G401 (cell line): Measurements from ENCODE around the gene DMWD. TPM values are rescaled to one million over a fixed set of nuclear protein-coding genes. Genes with fewer than 3 reads are reported as not detected.

Source experiments
- DNase-seq: peaks from one replicate; pipeline ENCODE4 v3.0.0-alpha.2; 2015; ENCODE audit warnings: low spot score
- in situ Hi-C: cut with HindIII; loops from 2 replicates; pipeline ENCODE4 v1.10.0; 2016; ENCODE audit warnings: low sequenced_read_pairs, mixed read lengths
- total RNA-seq: library from RNA; depleted of rRNA; stranded (reverse); fragments of >200 nt; shearing (Covaris generic); gene quantifications from 2 replicates; pipeline ENCODE4 v1.2.3, GENCODE V29; 2014; rRNA removed

DMWD gene, protein sequence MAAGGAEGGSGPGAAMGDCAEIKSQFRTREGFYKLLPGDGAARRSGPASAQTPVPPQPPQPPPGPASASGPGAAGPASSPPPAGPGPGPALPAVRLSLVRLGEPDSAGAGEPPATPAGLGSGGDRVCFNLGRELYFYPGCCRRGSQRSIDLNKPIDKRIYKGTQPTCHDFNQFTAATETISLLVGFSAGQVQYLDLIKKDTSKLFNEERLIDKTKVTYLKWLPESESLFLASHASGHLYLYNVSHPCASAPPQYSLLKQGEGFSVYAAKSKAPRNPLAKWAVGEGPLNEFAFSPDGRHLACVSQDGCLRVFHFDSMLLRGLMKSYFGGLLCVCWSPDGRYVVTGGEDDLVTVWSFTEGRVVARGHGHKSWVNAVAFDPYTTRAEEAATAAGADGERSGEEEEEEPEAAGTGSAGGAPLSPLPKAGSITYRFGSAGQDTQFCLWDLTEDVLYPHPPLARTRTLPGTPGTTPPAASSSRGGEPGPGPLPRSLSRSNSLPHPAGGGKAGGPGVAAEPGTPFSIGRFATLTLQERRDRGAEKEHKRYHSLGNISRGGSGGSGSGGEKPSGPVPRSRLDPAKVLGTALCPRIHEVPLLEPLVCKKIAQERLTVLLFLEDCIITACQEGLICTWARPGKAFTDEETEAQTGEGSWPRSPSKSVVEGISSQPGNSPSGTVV
- total RNA-seq, result 20.5 and 28.6 TPM in 2 replicates

DNA sequence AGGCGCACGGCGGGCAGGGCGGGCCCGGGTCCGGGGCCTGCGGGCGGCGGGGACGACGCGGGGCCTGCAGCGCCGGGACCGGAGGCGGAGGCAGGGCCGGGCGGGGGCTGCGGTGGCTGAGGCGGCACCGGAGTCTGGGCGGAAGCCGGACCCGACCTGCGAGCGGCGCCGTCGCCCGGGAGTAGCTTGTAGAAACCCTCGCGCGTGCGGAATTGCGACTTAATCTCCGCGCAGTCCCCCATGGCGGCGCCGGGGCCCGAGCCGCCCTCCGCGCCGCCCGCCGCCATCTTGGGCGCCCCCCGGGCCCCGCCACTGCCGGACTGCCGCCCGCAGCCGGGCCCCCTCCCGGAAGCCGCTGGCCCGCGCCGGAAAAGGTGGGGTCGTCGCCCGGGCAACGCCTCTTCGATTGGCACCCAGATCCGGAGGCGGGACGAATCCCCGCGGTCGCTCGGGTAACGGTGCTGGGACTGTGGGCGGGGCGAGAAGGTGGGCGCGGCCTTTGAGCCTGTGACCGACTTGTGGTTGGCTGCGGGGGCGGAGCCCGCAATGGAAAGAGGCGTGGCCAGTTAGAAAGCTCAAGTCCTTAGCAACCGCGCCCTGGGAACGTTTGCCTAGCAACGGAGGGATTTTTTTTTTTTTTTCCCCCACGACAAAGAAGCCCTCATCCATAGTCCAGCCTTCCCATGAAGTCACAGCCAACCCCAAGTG lies at the start of gene DMWD:
DMWD (minus strand) TSS at position 376 of the 708 bp plus-strand sequence; CDS start at position 287, 89 bp downstream.
- DNase-seq, result peak; percentile 99
- in situ Hi-C loops, result no loop called here

DNA sequence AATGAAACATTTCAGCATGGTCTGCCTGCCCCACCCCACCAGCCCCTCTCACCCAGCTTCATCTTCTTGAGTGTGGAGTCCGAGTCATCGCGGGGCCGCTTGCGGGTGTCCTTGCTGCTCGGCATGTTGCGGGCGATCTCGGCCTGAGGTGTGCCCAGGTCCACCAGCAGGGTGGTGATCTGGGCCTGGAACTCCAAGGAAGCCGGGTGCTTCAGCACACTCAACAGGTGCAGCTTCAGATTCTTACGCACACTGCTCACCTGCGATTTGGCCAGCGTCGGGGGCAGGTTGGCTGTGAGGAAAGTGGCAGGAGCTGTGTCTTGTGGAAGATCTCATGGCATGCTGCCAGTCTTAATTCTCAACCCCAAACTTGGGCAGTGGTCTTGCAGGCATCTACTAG lies 49.6 kb upstream of the DMWD start:
- DNase-seq, result no peak
- in situ Hi-C loops, result no loop called here

DNA sequence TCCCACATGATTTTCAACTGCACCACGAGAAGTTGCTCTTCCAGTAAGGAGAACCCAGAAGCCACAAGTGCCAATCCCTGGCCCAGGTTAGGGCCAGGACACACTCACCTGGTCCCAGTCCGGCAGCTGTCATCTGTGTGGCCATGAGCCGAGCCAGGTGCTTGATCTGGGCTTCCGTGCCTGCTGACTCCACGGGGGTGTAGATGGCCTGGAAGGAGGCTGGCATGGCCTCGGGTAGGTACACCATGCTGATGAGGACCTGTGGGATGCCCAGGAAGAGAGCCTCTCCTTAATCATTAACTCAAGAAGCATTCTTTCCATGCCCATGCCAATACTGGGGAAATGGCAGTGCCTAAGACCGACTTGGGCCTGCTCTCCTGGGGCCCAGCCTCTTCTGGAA lies 42.3 kb upstream of the DMWD start:
- no peak for DNase-seq
- in situ Hi-C loops, result no loop called here

DNA sequence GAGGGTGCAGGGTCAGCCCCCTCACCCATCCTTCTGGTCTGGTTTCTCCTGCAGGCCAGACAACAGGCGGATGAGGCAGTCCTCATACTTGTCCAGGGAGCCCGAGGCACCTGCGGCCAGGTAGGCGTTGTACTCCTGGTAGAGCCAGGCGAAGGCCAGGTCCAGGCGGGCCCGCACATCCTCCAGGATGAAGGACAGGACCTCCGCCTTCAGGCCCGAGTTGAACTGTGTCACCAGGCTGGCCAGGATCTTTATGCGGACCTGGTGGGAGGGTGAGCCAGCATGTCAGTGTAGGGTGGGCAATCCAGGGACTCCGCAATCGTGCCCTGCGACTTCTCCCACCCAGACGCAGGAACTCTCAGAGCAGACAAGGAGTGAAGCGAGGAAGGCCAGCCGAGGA lies 36.3 kb upstream of the DMWD start:
- no peak for DNase-seq
- in situ Hi-C loops, result no loop called here

DNA sequence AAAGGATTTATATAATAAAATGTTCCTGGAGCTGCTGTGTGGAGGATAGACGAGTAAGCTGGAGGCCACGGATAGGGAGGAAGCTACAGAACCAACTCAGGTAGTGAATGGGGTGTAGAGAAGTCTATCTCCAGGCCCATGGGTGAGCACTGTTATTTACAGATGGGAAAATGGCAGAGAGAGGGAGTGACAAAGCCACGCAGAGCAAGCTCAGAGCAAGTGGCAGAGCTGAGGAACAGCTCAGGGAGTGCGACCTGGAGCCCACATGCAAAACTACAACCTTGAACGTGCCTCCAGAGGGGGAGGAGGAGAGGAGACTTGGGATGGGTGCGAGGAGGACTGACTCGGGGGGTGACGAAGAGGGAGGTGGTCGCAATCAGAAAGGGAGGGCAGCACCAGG lies 35.9 kb upstream of the DMWD start:
- DNase-seq, result no peak
- in situ Hi-C loops, result no loop called here

DNA sequence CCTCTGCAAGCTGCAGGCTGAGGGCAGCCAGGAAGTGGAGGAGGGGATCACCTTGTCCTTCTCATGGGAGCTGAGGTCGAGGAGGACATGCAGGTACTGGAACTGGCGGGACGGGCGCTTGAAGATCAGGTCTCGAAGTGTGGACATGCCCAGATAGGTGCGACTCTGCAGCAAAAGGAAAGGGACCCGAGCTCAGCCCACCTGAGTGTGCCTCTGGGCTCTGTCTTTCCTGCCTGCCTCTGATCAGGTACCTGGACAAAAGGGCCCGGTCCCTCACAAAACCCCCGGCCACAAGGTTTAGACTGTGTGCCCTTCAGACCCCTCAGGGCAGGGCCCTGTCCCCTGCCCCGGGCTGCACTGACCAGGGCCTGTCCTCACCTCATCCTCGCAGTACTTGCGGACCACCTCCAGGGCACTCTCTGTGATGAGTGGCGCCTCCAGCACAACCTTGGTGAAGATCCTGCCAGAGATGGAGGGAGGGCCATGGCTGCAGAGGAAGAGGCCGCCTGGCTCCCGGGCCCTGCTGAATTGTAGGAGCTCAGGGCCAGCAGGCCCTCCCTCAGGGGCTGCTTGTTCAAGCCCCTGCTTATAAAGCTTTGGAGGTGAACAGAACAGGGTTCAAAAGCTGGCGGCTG lies 34.9 kb upstream of the DMWD start:
- DNase-seq, result no peak
- in situ Hi-C loops, result no loop called here

DNA sequence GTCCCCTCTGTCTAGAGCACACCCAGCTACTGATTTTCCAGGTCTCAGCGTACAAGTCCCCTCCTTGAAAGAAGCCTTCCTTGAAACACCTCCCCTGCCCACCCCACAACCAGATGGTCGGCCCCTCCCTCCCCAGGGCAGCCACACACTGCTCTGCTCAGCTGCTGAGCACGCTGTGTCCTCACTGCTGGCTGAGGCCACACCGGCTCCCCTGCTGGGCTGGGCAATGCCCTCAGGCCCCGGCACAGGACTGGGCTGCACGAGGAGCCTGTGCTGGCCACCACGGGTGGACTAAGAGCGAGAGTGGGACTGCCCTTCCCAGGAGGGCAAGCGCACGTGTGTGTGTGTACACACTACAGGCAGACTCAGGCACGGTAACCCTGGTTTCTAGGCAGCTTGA lies 34.3 kb upstream of the DMWD start:
- DNase-seq, result no peak
- in situ Hi-C loops, result no loop called here

DNA sequence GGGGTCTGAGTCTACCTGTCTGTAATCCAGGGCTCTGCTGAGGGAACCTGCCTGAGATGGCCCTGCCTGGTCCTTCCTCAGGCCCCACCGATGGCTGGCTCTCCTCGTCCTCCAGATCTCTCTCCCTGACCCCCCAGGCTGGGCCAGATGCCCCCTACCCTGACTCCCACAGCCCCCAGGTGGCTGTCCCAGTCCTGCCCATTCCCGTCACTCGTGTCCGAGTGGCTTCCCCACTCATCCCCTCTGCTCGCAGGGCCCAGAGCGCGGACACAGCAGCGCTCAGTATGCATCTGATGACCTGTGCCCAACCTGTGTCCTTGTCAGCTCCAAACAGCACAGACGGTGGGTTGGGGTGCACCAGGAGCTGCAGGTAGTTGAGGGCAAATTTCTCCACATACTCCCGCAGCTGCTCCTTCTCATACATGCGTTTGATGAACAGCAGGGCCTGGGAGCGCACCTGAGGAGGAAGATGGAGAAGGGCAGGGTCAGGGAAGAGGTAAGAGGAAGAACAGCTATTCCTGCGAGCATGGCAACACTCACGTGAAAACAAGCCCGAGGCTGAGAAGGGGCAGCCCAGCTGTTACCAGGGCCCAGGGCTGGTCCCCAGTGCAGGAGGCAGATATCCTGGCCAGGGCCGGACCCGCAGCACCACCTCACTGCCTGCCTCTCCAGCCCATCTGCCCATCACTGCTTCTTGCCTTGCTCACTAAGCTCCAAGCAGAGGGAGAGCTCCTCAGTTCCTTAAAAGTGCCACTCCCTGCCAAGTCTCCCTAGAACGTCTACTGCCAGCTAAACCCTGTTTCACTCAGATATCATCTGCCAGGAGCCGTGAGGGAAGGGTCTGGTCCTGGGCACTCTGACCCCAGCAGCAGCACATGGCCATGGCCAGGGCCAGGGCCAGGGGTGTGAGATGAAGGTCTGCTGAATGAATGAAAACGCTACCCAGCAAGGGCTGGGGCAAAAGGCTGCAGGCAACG lies 33.6 kb upstream of the DMWD start:
- in situ Hi-C loops, result no loop called here
- no peak for DNase-seq

DNA sequence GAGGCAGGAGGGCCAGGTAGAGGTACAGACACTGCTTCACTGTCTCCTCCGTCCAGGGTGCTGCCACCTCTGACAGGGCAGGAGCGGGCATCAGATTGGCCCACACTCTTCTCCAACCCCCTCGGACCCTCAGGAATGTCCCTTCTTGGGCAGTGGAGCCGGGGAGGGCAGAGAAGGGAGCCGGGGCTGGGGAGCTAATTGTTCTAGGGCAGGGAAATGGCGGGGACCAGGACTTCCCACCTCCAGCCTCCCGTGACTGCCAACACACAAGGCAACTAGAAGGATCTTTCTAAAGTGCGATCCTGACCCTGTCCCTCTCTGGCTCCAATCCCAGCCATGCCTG lies 32.6 kb upstream of the DMWD start:
- DNase-seq, result no peak
- in situ Hi-C loops, result no loop called here

DNA sequence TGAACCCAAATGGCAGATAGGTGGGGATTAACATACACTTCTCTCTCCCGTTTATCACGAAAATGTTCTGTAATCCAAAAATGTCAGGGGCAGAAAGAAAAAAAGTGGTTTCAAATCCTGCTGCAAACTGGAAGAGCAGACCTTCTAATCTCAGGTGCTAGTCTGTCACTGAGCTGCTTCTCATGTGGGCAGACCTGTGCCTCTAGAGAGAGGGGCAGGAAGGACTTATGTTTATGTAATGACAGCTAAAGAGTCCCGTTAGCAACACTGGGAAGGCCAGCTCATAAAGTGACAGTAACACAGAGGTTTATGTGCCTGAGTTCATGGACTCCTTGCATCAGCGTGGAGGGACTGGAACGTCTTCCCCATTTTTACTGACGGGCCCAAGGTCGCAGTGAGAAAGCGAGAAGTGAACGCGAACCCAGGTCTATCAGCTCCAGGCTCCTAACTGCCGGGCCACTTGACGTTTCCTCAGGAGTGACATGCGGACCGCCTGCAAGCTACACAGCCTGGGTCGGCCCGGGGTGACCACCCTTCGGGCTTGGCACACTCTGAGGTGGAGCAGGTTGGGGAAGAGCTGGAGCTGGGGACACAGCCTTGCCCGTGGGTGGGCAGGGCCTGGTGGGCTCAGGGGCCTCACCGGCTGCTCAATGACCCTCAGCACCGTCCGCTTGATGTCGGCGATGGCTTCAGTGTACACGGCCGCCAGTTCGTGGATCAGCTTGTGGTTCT lies 32.1 kb upstream of the DMWD start:
- DNase-seq, result no peak
- in situ Hi-C loops, result no loop called here

DNA sequence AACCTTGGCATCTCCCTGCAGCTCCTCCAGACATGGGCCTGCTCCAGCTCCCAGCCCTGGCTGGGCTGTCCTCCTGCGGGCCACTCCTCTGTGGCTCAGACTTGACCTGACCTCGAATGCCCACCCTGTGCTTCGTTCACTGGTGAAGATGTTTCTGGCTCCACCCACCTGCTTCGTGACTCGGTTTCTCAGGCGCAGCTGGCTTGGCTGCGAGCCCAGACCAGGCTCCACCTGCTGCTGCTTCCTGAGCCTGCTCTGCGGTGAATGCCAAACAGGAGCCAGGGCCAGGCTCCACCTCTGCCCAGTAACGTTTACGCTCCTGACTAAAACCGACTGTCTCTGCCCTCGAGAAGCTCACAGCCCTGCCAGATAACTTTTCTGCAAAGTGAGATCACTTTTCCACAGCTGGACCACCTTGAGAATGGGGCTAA lies 31.4 kb upstream of the DMWD start:
- peak; percentile 14 for DNase-seq
- in situ Hi-C loops, result no loop called here

DNA sequence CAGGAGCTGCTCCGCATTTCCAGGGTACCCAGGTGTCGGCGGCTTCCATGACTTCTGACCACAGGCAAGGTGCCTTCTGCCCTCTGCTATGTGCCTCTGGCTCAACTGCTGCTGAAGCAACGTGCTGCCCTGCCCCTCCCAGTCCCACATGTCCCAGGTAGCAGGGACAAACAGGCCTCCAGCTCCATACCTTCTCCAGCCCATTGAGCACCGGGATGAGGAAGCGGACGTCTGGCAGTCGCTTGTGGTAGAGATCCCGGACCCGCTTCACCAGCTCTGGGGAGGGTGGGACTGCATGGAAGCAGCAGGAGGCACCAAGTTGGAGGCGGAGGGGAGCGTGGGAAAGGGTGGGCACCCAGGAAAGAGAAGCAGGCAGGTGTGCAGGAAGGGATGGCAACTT lies 30.5 kb upstream of the DMWD start:
- no peak for DNase-seq

DNA sequence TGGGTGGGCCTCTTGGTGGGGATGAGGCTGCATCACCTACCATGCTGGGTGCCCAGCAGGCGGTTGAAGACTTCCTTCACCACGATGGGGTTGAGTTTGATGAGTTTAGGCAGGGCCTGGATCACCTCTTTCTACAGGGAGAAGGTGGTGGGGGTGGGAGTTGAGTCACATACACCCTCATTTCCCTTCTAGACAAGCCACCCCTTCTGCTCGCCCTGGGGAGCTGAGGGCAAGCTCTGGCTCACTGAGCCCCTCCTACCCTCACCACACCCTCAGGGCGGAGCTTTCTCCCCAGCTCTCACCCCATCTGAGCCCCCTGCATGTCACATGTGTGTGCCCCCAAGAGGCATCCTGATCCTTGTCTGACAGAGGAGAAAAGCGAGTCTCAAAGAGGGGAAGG lies 30.1 kb upstream of the DMWD start:
- in situ Hi-C loops, result no loop called here
- no peak for DNase-seq

More for the DNA sequence above, 30.5 kb upstream of the DMWD start:
- in situ Hi-C loops, result no loop called here

DNA sequence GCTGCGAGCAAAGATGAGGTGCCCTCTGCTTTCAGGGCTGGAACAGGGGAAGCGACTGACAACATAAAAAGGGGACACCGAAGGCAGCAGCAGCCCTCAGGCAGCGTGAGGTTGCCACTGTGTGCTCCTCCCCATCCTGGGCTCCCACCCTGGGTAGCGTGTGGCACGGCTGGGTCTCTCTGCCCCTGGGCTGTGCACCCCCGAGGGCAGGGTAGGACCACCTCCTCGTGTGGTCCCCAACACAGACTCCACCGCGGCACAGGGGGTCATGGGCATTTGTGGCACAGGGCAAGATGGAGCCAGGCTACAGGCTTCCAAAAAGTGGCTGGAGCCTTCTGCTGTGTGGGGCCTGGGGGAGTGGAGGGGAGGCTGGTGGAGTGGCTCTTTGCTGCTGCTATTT lies 28.9 kb upstream of the DMWD start:
- in situ Hi-C loops, result no loop called here
- no peak for DNase-seq

DNA sequence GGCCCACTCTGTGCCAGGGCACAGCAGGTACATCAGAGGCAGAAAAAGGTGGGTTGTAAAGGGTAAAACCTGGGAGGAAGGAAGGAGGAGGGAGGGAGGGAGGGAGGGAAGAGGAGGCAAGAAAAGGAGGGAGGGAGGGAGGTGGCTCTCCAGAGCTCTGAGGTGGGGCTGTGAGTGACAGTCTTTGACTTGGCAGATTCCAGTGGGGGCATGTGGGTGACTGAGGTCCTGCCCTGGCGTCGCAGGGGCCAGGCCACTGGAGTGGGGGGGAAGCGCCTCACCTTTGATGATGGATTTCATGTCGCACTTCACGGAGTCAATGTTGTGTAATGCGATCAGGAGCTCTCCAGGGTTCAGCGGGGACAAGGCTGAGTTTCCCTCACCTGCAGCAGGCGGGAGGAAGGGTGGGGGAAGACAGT lies 28.5 kb upstream of the DMWD start:
- DNase-seq, result no peak
- in situ Hi-C loops, result no loop called here

DNA sequence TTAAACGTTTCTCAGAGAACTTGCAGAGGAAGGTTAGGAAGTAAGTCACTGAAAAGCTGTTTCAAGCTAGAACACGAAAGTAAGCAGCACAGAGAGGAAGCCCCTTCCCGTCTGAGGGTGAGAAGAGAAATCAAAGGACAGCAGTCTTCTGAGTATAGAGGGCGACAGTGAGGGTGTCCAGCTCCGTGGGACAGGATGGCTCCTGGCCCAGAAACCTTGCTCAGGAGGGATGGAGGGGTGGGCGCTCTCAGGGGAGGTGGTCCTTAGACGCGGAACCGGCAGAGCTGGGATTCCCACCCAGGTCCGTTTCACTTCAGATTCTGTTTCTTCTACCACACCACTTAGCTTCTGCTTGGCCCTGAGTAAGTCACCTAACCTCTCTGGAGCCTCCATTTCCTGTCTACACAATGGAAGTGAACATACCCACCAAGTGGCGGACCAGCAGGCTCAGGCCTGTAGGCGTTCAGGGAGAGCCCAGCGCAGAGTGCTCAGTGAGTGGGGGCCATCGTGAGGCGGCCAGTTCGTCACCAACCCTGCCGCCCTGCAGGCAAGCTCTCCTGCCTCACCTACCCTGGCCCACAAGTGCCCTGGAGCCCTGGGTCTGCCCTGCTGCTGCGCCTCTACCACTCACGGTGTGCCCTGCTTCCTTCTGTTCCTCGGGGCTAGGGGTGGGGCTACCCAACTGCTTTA lies 27.9 kb upstream of the DMWD start:
- in situ Hi-C loops, result no loop called here
- DNase-seq, result no peak

DNA sequence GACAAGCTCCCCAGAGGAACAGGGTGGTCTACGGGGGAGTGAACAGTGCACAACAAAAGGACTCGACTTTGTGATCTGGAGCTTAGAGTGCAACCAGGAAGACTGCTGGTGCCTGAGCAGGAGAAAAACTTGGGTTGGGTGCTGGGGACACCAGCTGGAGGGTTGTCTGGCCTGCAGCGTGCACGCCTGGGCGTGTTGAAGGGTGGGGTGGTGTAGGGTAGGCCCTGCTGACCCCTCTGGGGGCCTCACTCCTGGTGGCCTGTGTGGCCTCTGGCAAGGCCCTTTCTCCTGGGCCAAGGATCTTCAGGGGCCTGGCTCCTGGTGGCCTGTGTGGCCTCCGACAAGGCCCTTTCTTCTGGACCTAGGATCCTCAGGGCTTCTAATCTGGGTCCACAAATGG lies 27.1 kb upstream of the DMWD start:
- in situ Hi-C loops, result no loop called here
- no peak for DNase-seq
